Fibroblast of upper back skin (primary cell): Measurements from ENCODE around the gene IMP3.

Experiments
- DNase-seq: peaks from one replicate; pipeline ENCODE4 v3.0.0-alpha.2; 2013

The IMP3 gene

GRCh38 chr15:75672646-75673425 lies 32.8 kb upstream of the IMP3 start:
- DNase-seq = peak; percentile 84

DNA sequence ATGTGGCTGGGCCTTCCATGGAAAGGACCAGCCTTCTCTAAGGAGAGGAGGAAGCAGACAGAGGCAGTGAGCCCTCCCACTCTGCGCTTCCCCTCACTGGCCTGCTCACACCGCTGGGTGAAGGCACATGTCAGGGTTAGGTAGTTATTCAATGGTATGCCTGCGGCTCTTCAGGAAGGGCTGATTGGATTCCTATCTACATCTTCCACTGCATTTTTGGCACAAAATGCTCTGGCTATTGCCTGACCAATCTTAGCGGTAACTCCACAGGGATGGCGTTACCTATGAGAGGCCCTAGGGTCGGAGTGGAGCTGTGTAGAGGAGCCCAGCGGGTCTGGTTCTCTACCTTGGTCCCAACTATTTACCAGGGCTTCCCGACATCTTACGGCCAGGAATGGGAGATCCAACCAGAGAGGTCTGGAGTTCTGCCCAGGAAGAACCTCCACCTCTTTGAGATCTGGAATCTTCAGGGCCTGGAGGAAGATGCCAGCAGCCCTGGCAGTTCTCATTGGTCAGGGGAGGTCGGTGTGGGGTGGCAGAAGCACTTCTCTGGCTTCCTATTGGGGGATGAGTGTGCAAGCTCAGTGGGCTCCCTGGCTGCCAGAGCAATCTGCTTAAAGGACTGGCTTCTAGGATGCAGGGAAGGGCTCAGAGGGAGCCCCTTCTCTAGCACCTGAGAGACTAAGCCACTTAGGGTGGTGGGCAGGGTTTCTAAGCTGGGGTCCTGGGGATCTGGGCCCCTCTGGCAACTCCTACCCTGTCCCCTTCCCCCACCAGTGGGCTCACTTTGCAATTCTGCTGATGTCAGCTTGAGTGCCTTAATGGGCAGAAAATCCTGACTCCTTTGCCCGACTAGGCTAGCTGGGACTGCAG lies 31.9 kb upstream of the IMP3 start:
- peak; percentile 44 for DNase-seq

- no peak for DNase-seq
Observed at GRCh38 chr15:75669879-75670212, 29.8 kb upstream of the IMP3 start.

DNA sequence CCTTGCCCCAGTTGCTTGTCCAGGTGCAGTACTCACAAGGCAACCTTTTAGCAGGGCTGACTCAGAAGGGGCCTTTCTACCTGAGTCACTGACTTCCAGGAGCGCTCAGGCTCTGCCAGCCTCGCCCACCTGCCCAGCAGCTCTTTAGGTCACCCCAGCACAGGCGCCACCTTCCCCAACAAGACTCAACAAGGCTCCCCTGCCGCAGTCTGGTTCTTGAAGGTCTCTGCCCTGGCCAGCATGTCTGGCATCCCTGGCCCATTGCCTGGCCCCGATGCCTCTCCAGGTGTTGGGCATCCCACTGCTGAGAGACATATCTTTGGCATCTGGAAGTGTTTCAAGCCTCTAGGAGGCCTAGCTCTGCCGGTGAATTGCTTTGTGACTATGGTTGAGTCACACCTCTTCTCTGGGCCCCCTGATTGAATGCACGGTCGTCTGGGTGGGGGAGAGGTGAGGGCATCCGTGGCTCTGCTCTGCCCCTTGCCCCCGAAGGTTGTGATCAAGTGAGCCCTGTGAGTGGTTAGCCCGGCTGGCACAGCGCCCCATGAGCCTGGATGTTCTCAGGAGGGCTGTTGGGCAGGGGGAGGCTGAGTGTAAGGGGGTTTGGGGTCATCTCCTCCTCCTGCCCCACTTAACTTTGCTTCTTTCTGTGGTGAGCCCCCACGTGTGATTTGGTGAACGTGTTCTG lies 29.3 kb upstream of the IMP3 start:
- peak; percentile 44 for DNase-seq

DNA sequence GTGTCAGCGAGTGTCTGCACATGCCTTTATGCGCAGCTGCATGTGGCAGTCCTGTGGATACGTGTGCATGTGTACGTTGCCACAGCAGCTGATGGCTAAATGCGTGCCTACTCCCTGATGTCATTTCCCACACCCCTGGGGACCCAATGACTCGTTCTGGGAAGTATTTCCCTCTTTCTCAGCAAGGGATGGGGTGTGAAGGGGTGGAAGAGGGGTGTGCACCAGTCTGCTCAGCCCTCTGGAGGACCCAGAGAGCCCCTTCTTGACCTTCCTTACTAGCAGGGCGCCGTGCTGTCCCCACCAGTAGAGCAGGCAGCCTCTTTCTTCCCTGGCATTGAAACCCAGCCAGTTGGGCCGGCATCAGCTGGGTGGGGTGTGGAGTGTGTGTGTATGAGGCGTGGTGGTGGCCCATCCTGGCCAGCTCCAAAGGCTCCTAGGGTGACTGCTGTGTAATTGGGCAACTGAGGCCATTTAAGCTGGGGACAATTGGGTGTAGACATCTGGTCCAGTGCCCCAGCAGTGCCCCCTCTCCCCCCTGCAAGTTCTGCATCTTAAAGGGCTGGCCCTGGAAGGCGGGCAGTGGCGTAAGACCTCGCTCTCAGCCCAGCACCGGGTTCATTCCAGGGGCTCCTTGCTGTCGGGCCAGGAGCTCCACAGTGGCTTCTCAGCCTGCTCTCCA lies 26.9 kb upstream of the IMP3 start:
- peak; percentile 99 for DNase-seq

DNA sequence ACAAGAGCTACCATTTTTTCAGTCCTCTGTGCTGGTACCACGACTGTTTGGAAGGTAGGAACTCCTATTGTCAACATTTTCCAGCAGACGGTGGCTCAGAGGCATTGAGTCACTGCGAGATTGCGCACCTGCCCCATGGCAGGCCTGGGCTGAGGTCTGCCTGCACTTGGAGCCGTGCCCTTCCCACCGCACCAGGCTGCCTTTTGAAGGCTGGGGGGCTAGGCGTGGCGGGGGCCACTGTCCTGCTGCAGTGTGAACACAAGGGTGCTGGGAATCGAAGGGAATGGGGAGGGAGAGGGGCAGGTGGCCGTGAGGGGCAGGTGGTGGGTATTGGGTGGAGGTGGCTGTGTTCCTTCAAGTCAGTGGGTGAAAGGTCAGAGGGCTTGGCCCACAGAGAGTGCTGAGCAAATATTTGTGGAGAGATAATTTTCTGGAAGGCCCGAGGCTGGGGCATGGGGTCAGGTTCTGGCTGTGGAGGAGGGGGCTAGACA lies 24.0 kb upstream of the IMP3 start:
- DNase-seq = no peak

- DNase-seq = no peak
Observed at GRCh38 chr15:75662823-75663519, 22.9 kb upstream of the IMP3 start.

DNA sequence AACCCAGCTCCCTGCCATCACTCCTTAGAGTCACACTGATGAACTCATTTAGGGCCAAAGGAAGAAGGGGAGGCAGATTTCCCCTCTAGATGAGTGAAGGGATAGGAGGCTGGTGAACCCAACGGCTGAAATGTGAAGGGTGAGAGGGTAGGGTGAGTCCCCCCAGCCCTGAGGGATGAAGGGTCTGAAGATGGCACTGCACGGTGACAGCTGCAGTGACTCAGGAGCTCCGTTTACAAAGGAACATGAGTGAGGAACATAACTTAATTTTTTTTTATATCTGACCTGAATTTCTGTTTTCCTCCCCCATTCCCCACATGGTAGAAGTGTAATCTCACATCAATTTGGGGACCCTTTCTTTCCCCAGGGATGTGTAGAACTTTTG lies 21.7 kb upstream of the IMP3 start:
- DNase-seq = no peak

- peak; percentile 93 for DNase-seq
Observed at GRCh38 chr15:75661100-75661755, 21.2 kb upstream of the IMP3 start.

DNA sequence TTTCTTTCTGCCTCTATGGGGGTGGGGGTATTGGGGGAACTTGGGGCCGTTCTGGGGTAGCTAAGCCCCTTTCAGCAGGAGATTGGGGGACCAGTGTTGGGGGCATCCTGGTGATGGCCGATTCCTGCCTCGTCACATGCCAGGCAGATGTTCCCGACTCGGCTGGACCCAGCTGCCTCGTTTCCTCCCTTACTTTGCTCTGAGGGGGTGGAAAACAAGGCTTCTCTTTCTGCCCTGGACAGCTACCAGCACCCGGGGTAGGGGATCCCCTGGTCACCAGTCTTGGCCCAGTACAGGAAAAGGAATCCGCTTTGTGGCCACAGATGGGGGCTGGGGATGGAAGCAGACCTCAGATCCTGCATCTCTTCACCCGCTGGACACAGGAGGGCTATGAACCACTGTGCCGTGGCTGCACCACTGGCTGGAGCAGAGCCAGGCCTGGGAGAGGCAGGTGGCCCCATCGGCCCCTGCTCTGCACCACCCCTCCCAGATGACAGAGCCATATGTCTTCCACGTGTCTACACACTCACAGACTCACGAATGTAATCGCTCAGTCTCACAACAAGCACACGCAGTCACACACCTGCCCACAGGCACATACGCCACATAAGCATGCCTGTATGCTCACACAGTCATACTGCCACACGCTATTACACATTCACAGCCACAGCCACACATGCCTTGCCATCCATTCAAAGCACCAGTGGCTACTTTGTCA lies 20.1 kb upstream of the IMP3 start:
- DNase-seq = peak; percentile 35

DNA sequence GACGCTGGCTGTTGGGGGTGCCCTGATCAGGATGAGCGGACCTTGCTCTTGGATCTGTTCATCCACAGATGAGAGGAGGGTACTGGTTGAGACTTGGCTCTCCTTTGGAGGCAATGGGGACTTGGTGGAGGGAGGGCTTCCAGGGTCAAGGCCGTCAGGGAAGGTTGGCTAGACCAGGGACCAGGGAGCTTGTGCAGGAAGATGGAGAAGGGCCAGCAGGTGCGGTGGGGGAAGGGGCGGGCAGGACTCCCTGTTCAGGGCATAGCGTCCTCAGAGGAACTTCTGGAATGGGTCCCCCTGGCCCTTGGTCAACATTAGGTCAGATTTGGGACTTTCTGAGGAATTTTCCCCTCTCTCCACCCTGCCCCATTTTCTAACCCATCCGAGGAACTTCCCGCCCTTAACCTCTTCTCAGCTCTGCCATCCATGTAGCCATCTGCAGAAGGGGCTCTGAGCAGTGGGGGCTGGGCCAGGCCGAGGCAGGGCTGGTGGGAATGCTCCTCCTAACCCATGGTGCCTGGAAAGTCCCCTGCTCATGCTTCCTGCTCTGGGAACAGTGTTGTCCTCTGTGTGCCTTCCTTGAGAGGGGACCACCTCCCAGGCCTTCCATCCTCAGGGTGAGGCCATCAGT lies 19.2 kb upstream of the IMP3 start:
- DNase-seq = no peak

DNA sequence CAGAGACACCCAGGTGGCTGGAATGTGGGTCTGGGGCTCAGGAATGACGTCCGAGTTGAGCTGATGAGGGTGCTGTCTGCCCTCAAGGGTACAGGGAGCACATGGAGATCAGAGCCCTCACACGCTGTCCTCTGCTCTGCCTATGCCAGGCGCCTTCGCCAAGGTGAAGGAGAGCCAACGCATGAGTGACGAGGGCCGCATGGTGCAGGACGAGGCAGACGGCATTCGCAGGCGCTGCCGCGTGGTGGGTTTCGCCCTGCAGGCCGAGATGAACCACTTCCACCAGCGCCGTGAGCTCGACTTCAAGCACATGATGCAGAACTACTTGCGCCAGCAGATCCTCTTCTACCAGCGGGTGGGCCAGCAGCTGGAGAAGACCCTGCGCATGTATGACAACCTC lies 16.8 kb upstream of the IMP3 start:
- DNase-seq = no peak

- DNase-seq = no peak
Observed at GRCh38 chr15:75656331-75656730, 16.3 kb upstream of the IMP3 start.

GRCh38 chr15:75655931-75656330 lies 15.9 kb upstream of the IMP3 start:
- DNase-seq = no peak

GRCh38 chr15:75654201-75654907 lies 14.3 kb upstream of the IMP3 start:
- no peak for DNase-seq

- DNase-seq = no peak
Observed at GRCh38 chr15:75653347-75653913, 13.4 kb upstream of the IMP3 start.

DNA sequence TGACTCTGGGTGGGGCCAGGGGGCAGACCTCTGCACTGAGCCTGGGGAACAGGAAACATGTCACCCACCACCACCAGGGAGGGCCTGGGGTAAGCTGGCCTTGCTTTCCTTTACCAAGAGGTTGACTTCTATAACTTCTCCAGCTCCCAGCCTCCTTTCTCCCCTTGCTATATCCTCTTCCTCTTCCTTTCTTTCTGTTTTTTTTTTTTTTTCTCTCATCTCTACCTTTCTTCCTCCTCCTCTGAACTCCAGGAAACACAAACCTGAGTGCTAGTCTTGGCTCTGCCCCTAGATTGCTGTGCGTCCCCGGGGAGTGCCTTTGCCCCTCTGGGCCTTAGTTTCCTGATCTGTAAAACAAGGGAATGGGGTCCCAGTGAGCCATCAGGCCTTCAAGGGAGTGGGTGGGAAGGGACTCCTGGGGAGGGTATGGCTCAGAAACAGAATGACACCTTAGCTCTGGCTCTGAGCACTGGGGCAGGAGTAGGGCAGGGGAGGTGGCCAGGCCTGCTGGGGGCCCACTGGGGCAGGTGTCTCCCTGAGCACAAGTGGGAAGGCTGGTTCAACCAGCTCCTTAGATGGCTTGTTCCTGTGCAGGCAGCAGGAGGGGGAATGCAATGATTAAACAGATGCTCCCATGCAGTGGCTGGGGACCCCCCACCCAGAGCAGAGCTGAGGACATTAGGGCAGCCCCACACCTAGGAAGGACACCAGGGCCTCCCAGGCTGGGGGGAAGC lies 12.0 kb upstream of the IMP3 start:
- no peak for DNase-seq

DNA sequence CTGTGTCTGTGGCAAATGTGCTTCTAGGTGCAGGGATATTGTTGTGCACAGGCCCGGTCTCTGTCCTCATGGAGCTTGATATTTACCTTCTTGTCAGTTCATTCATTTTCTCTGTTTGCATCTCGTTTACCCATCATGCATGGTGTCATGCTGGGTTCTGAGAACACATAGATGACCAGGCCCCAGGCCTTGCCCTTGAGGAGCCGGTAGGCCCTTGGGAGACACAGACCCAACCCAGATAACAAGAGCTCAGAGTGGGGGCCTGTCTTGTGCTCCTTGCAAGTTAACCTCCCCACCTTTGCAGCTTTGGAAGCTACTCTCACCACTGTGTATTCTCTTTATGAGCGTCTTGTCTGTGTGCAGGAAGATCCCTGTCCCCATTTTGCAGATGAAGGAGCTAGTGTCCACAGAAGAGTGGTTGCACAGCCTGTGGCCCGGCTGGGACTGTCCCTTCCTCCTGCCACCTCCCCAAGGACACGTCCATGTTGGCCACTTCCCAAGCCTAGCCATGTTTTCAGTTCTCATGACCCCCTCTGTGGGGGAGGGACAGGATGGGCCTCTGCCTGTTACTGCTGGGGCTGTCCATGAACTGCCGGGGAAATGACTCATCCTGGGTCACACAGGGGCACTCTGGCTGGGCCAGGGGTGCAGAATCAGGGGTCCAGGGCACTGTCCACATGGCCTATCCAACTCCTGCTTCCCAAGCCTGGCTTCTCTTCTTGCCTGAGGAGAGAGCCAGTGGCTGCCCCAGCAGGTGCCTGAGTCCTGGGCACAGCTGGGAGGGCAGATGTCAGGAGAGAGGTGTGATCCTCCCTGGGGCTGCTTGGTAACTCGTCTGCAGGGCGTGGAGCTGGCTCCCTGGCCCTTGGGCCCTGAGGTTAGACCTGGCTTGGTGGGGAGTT lies 11.1 kb upstream of the IMP3 start:
- no peak for DNase-seq
